Measurements from ENCODE around the gene ENO2. TPM values are rescaled to one million over a fixed set of nuclear protein-coding genes. Genes with fewer than 3 reads are reported as not detected.
"Not testable (repeated sequence)": the region's sequence is repeated elsewhere in the genome, so short reads cannot be mapped to it uniquely, and the experiment has no call there.

The ENO2 gene
- total and polyA plus RNA-seq, 8 donors = 9.3 to 50.0 (median 15.5) TPM

GRCh38 chr12:6883252-6883651 is 31.1 kb upstream of the ENO2 start:
- intact Hi-C loops (cut with DNase I) = no loop called here
- ATAC-seq = no peak
- no peak overlapping the region for H3K4me3 ChIP-seq
- no peak overlapping the region for H3K27ac ChIP-seq
- peaks cover 0 to 17% of the 10 kb centered on the region in 2 donors for H3K4me1 ChIP-seq
- peaks cover 0 to 40% of the 10 kb centered on the region in 2 donors for H3K36me3 ChIP-seq
- H3K27me3 ChIP-seq = no peaks in the 10 kb centered on the region
- no peak for DNase-seq
- no peaks in the 10 kb centered on the region for H3K9me3 ChIP-seq
- TF ChIP-seq CTCF (IDR thresholded peaks at IDR 0.05) = no peak

GRCh38 chr12:6883683-6884082 is 30.7 kb upstream of the ENO2 start:
- no peak for TF ChIP-seq CTCF (IDR thresholded peaks at IDR 0.05)
- ATAC-seq (no peak), DNase-seq (no peak)
- Histone ChIP-seq H3K36me3 (peaks cover 0 to 39% of the 10 kb centered on the region in 2 donors), H3K9me3 (no peaks in the 10 kb centered on the region), H3K4me3 (no peak overlapping the region), H3K27me3 (no peaks in the 10 kb centered on the region), H3K4me1 (peaks cover 0 to 17% of the 10 kb centered on the region in 2 donors), H3K27ac (no peak overlapping the region)
- intact Hi-C loops (cut with DNase I) = no loop called here

- DNase-seq (peak in 1 of 4 donors; percentile 12), ATAC-seq (no peak)
- no peak overlapping the region for H3K4me3 ChIP-seq
- H3K9me3 ChIP-seq = no peaks in the 10 kb centered on the region
- H3K4me1 ChIP-seq = peaks cover 0 to 17% of the 10 kb centered on the region in 2 donors
- peaks cover 0 to 39% of the 10 kb centered on the region in 2 donors for H3K36me3 ChIP-seq
- intact Hi-C loops (cut with DNase I) = no loop called here
- TF ChIP-seq CTCF (IDR thresholded peaks at IDR 0.05) = no peak
- no peak overlapping the region for H3K27ac ChIP-seq
- no peaks in the 10 kb centered on the region for H3K27me3 ChIP-seq
These were observed 29.8 kb upstream of the ENO2 start for GRCh38 chr12:6884539-6884938.

- H3K9me3 ChIP-seq; ATAC-seq; H3K27me3 ChIP-seq; intact Hi-C loops (cut with DNase I); H3K4me3 ChIP-seq: not testable (repeated sequence)
- H3K36me3 ChIP-seq = peaks cover 0 to 39% of the 10 kb centered on the region in 2 donors
- H3K4me1 ChIP-seq = peaks cover 8 to 29% of the 10 kb centered on the region in 2 donors
- peak overlapping the region; percentile 71 to 83 for H3K27ac ChIP-seq
- DNase-seq = peak in 1 of 4 donors; percentile 17
These were observed 28.0 kb upstream of the ENO2 start for GRCh38 chr12:6886206-6886999.

GRCh38 chr12:6887460-6887859 is 26.9 kb upstream of the ENO2 start:
- H3K27me3 ChIP-seq = no peaks in the 10 kb centered on the region
- peak in 1 of 4 donors; percentile 66 for DNase-seq
- ATAC-seq = peak; percentile 21
- no peak for TF ChIP-seq CTCF (IDR thresholded peaks at IDR 0.05)
- H3K4me1 ChIP-seq = peaks cover 9 to 36% of the 10 kb centered on the region in 2 donors
- no peaks in the 10 kb centered on the region for H3K9me3 ChIP-seq
- peaks cover 0 to 37% of the 10 kb centered on the region in 2 donors for H3K36me3 ChIP-seq
- no peak overlapping the region for H3K4me3 ChIP-seq
- intact Hi-C loops (cut with DNase I) = no loop called here
- H3K27ac ChIP-seq = peak overlapping the region; percentile 71 to 83

Data from left lung (tissue), 10 donors.